Erythroblast (primary cell): ENCODE results near the gene MALT1.
"Not testable (repeated sequence)": the region's sequence is repeated elsewhere in the genome, so short reads cannot be mapped to it uniquely, and the experiment has no call there.

Experiments
- DNase-seq, 2 experiments: peaks; one replicate each; lab custom pipeline; 2025; lab: John Stamatoyannopoulos, UW
- GATA1 ChIP-seq: IDR thresholded peaks from 2 replicates; pipeline ENCODE4 v1.6.1; 2011; ENCODE audit warnings: low read depth, mild to moderate bottlenecking, control low read depth, low read length, moderate library complexity
- POLR2A ChIP-seq: IDR thresholded peaks from 2 replicates; pipeline ENCODE4 v1.6.1; 2011; ENCODE audit warnings: mild to moderate bottlenecking, low read length

Gene MALT1

GRCh38 chr18:58640891-58641610, 30.2 kb upstream of the MALT1 start:
- TF ChIP-seq POLR2A = no peak
- TF ChIP-seq GATA1 = no peak
- DNase-seq = no peak

GRCh38 chr18:58643557-58643956, 27.7 kb upstream of the MALT1 start:
- DNase-seq = not testable (repeated sequence)

DNA sequence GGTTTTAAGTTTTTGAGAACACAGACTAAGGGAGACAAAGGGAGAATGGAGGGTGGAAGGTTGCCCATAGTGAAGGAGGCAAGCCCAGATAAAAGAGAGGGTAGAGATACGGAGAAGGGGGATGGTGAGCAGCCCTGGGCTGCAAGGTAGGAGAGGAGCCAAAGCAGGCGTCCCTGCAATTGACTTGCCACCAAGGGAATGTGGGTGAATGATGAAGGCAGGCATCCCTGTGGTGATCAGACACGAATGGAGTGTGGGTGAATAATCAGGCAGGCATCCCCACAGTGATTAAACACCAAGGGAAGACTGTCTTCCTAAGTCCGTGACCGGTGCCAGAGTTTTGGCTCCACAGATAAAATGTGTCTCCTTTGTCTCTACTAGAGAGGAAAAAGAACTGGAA, 25.9 kb upstream of the MALT1 start:
- DNase-seq = no peak
- TF ChIP-seq POLR2A (no peak), GATA1 (no peak)

DNA sequence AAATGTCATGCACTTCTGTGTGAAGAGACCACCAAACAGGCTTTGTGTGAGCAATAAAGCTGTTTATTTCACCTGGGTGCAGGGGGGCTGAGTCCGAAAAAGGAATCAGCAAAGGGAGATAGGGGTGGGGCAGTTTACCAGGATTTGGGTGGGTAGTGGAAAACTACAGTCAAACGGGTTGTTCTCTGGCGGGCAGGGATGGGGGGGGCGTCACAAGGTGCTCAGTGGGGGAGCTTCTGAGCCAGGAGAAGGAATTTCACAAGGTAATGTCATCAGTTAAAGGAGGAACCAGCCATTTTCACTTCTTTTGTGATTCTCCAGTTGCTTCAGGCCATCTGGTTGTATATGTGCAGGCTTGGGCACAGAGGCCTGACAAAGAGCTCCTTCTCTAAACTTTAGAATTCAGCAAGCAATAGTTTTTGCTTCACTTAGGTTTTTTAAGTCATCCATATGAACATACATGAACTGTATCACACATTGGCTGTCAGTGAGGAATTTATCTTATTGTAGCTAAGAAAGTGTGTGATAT, 24.9 kb upstream of the MALT1 start:
- no peak for DNase-seq
- TF ChIP-seq GATA1 (no peak), POLR2A (no peak)

DNA sequence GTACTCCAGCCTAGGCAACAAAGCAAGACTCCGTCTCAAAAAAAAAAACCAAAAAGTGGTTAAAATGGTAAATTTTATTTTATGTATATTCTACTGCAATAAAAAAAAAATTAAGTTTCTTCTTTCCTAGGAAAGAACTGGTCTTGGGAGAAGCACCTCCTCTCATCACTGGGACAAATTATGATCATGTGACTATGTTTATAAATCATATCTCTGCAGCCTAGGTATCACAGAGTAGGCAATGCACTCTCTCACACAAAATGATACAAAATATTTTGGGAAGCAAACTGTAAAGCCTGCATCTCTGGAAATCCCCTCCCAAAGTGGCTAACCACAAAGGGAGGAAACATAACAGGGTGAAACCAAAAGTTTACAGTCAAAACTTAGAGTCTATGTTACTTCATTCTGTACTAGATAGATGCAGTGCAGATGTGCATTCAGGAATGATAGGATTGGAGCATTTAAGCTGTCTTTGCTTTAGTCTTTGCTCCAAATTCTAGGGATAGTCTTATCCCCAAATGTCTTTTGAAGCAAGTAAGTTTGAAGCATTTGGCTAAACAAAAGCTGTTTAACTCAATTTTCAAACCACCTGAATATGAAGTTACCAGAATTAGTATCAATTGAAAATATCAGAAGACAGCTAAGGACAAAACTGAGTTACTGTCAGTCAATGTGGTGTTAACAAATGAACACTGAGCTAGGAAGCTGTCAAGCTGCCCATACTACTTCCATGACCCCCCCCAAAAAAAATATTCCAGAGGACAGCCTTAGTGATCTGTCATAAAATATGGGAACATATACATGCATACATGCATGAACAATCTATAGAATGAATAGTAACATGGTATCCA, 21.1 kb upstream of the MALT1 start:
- no peak for DNase-seq
- no peak for TF ChIP-seq POLR2A
- no peak for TF ChIP-seq GATA1

GRCh38 chr18:58650830-58651229, 20.4 kb upstream of the MALT1 start:
- not testable (repeated sequence) for DNase-seq

DNA sequence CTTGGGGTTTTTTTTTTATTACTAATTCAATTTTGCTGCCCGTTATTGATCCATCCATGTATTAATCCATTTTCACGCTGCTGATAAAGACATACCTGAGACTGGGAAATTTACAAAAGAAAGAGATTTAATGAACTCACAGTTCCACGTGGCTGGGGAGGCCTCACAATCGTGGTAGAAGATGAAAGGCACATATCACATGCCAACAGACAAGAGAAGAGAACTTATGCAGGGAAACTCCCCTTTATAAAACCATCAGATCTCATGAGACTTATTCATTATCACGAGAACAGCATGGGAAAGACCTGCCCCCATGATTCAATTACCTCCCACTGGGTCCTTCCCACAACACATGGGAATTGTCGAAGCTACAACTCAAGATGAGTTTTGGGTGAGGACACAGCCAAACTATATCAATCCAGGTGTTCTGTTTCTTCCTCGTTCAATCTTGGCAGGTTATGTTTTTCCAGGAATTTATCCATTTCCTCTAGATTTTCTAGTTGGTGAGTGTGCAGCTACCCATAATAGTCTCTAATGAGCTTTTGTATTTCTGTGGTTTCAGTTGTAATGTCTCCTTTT, 18.0 kb upstream of the MALT1 start:
- DNase-seq = not testable (repeated sequence)

- DNase-seq = no peak
- TF ChIP-seq GATA1 (no peak), POLR2A (no peak)
Measured at GRCh38 chr18:58653814-58654509, 17.3 kb upstream of the MALT1 start.

GRCh38 chr18:58654896-58655614, 16.2 kb upstream of the MALT1 start:
- TF ChIP-seq POLR2A = no peak
- DNase-seq = no peak

DNA sequence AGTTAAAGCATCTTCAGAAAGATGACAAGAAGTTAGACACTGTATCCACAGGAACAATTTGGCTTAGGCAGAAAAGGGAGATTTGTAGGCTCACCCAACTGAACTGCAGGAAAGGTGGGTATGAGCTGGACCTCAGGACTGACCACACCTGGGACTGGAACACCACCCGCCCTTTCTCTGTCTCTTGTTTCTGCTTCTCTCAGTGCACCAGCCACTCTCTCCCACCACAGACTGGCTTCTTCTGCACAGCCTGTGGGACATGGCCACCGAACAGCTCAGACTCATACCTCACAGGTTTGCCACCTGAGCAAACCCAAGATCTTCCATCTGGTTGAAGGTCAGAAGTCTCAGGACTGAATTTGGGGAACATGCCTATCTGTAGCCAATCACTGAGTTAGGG, 14.2 kb upstream of the MALT1 start:
- DNase-seq = no peak
- TF ChIP-seq POLR2A (no peak), GATA1 (no peak)

DNA sequence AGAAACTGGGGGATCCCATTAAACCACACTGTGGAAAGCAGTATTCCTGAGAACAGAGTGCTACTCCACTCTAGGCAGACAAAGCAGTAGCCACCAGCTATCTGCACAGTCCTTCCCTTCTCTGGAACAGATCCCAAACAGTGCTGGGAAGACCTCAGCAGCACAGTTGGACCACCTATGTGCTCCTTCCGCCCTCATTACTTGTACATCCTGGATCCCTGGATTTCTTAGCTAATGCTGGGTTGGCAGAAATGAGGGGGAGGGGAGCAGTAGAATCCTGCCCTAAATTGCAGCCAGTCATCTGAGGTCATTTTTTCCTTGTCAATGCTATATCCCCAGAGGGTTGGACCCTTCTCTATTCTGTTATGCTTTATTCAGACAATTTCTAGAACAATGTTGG, 13.8 kb upstream of the MALT1 start:
- TF ChIP-seq GATA1 = no peak
- TF ChIP-seq POLR2A = no peak

DNA sequence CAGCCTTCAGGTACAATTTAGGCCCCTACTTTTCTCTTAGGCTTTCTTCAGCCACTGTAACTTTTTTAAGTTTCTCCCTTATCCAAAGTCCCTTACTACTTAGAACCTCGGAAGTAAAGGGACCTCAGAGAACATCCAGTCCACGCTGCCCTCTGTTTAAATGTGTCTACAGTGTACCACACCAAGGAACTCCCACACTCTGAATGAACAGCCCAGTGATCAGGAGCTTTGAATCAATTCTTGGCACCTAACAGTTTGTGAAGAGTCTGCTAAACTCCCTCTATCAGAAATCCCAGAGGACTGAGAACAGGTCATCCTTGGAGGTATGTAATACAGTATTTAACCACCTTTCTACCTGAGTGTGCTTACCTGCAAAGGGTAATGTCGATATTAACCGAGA, 11.6 kb upstream of the MALT1 start:
- DNase-seq = no peak

More for the DNA sequence above, 13.8 kb upstream of the MALT1 start:
- no peak for DNase-seq

DNA sequence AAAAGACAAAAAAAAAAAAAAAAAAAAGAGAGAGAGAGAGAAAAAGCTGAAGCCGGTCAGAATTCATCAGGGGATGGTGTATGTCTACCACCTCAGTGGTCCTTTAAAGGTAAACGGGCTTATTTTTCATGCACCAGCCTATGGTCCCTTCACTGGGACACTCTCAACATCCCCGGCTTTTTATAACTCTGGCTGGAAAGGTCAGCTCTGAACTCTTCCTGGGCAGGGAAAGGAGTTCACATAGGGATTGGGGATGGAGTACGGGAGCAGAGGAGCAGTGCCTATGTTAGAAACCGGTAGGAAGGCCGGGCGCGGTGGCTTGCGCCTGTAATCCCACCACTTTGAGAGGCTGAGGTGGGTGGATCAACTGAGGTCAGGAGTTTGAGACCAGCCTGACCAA, 10.3 kb upstream of the MALT1 start:
- TF ChIP-seq POLR2A (no peak), GATA1 (no peak)

More for the DNA sequence above, 11.6 kb upstream of the MALT1 start:
- no peak for TF ChIP-seq POLR2A
- no peak for TF ChIP-seq GATA1

More for the DNA sequence above, 10.3 kb upstream of the MALT1 start:
- DNase-seq = no peak
